ENCODE measurements around the gene DOLK.

GRCh38 chr9:128902351-128903078 is 44.9 kb downstream of the DOLK start:
- TF ChIP-seq CTCF (IDR thresholded peaks at IDR 0.05): no peak
- no peak for TF ChIP-seq NRF1 (IDR thresholded peaks at IDR 0.05; ENCODE audit: low read depth, low read length)
- TF ChIP-seq FOXM1 (IDR thresholded peaks at IDR 0.05; ENCODE audit: low read depth): no peak
- no peak for TF ChIP-seq REST (IDR thresholded peaks at IDR 0.05; ENCODE audit: low read depth, low read length)
- no peak for TF ChIP-seq RAD21 (IDR thresholded peaks at IDR 0.05; ENCODE audit: low read length)
- no peak for TF ChIP-seq POLR2AphosphoS5 (IDR thresholded peaks at IDR 0.05; ENCODE audit: low read depth, low read length)
- no peak for TF ChIP-seq GATA2 (CRISPR knock-in tag; IDR thresholded peaks at IDR 0.05)
- TF ChIP-seq FOXJ3 (CRISPR knock-in tag; IDR thresholded peaks at IDR 0.05): no peak
- TF ChIP-seq TEAD4 (IDR thresholded peaks at IDR 0.05; ENCODE audit: borderline replicate concordance, insufficient read depth): no peak
- no peak for TF ChIP-seq EP300 (IDR thresholded peaks at IDR 0.05; ENCODE audit: borderline replicate concordance in 1 of 2, low read depth in 1 of 2, low read length in 1 of 2)
- TF ChIP-seq ZBTB33 (IDR thresholded peaks at IDR 0.05; ENCODE audit: borderline replicate concordance, low read depth): no peak
- TF ChIP-seq FOSL2 (IDR thresholded peaks at IDR 0.05; ENCODE audit: borderline replicate concordance, low read depth): no peak
